ENCODE results near the gene COL5A1.

Gene COL5A1

DNA sequence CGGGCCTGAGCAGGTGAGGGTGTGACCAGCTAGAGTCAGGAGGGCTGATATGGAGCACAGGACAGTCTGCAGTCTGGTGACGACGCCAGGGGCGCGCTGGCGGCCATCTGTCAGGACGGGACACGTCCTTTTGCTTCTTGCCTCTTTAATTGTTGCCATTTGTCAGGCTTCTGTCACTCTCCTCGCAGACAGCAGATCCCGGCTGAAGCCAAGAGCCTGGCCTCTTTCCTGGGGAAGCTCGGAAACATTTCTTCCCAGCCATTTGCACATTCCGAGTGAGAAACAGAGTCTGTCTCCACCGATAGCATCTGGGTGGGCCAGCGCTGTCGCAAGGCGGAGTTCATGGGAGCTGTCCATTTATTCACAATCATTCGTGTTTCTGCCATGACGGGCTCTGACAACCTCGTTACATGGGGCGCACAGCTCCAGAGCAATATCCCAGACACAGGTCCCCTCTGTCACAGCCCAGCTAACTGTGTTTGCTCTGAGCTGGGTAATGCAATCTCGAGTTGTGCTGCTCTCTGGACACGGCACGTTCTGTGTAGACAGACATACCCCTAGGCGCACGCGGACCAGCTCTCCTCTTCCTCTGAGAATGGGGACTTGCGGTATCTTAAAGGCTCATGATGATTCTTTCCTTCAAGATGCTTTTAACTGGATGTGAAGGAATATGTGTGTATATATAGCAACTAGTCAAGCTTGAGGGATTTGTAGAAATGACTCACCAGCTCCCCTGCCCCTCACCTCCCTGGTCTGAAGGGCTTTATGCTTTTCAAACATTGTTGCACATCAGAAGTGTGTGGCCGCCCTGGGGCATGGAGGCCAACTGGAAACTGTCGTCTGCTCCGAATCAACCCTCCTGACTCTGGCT lies 133.7 kb downstream of the COL5A1 start:
- DNase-seq, result no peak

GRCh38 chr9:134776080-134776796 lies 134.6 kb downstream of the COL5A1 start:
- DNase-seq, result no peak

DNA sequence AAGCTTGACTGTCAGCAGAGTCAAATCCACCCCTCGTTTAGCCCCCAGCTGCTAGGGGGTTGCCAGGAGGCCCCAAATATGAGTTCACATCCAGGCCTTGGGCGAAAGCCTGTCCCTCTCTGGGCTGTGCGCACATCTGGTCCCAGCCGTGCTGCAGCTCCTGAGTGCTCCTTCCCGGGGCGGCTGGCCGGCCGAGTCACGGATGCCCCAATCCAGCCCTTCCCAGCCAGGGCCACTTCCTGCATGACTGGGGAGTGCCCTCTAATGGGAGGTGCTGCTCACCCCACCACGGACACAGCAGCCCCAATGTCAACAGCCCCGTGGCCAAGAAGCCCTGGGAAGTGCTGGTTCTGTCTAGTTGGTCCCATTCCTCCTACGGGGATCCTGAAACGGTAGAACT lies 135.6 kb downstream of the COL5A1 start:
- no peak for DNase-seq

GRCh38 chr9:134778156-134778555 lies 136.6 kb downstream of the COL5A1 start:
- DNase-seq, result no peak

GRCh38 chr9:134778841-134779411 lies 137.3 kb downstream of the COL5A1 start:
- DNase-seq, result no peak

- no peak for DNase-seq
Observed at GRCh38 chr9:134779640-134780039, 138.0 kb downstream of the COL5A1 start.

- DNase-seq, result no peak
Observed at GRCh38 chr9:134781591-134782302, 140.1 kb downstream of the COL5A1 start.

- no peak for DNase-seq
Observed at GRCh38 chr9:134782921-134783698, 141.5 kb downstream of the COL5A1 start.

DNA sequence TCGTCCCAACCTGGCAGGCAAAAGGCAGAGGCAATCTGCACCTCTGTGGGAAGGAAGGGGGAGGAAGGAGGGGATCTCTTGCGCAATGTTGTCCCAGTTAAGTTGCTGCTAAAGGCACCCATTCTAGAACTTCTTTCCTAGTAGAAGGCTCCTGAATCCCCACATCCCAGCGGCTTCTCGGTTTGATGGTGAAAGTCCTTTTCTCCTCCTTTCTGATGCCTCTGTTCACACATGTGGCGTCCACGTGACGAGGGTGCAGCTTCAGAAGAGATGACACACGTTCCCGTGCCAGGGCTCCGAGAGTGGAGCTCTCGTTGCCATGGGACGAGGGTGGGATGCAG lies 142.1 kb downstream of the COL5A1 start:
- DNase-seq, result no peak

DNA sequence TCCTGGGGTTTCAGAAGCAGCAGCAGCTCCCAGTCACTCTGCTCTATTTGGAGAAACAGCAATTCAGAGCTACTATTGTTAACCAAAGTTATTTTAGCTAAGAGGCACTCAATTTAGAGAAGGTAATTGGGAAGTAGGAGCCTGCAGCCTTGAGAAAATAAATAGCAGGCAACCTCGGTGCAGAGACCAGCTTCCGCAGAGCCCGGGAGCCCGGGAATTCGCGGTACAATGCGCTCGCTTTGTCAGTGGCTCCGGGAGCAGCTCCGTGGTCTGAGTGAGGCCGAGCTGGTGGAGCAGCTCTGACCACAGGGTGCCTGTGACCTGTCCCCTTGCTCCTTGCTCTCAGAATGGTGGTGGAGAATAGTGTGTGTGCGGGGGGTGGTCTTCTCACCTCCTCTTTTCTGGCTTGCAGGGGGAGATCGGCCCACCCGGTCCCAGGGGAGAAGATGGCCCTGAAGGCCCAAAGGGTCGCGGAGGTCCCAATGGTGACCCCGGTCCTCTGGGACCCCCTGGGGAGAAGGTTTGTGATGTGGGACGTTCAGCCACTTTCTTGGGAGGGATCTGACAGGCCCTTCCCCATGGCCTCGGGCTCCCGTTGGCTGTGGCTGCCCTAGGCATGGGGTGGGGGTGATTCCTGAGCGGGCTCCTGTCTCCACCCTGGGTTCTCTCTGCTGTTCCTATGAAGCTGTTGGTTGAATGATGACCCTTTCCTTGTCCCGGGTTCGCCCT lies 143.1 kb downstream of the COL5A1 start:
- DNase-seq, result no peak

DNA sequence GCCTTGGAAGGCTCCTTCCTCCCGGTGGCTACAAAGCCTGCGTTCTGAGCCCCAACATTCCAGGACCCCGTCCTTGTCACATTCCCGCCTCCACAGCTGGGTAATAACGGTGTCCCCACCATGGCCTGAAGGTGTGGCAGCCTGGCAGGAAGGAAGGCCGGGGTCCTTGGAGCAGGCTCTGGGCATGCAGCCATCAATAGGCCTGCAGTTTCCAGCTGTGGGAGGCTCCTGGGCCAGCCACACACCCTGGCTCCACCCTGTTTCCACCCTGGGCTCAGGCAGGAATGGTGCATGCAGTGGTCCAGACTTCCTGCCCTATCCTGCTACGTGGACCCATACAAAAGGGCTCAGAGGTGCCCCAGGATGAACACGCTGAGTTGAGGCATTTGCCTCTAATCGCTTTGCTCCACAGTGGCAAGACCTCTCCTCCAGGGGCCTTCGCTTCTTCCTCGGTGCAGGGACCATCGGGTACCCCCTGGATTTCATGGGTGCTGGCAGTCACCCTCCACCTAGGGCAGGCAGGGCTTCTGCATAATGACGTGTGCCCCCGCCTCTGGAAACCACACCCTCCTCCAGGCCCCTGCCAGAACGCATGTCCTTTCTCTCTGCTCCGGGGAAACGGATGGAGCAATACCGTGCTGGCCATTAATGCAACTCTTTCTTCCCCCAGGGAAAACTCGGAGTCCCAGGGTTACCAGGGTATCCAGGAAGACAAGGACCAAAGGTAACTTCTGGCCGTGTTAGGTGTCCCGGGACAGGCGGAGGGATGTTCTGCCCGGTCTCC lies 143.9 kb downstream of the COL5A1 start:
- no peak for DNase-seq

GRCh38 chr9:134787601-134788531 lies 146.3 kb downstream of the COL5A1 start:
- DNase-seq, result no peak

- DNase-seq, result no peak
Observed at GRCh38 chr9:134789168-134789567, 147.6 kb downstream of the COL5A1 start.

DNA sequence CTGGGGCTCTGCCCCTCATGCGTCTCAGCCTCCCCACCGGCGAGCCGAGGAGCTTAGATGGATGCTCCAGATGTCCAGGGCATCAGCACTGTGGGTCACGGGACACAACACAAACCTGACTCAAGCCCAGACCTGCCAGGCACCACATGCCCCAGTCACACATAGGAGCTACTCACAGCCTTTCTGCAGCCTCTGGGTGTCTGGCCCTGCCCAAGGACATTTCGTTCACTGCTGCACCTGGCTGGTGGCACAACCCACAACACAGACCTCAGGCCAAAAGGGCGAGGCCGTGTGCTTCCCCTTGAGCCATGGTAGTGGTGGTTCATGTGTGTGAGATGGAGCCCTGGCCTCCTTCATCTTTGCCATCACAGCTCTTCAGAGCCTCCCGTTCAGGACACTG lies 149.4 kb downstream of the COL5A1 start:
- DNase-seq, result no peak

- no peak for DNase-seq
Observed at GRCh38 chr9:134792627-134793026, 151.0 kb downstream of the COL5A1 start.

GRCh38 chr9:134793288-134794188 lies 151.9 kb downstream of the COL5A1 start:
- DNase-seq, result no peak

DNA sequence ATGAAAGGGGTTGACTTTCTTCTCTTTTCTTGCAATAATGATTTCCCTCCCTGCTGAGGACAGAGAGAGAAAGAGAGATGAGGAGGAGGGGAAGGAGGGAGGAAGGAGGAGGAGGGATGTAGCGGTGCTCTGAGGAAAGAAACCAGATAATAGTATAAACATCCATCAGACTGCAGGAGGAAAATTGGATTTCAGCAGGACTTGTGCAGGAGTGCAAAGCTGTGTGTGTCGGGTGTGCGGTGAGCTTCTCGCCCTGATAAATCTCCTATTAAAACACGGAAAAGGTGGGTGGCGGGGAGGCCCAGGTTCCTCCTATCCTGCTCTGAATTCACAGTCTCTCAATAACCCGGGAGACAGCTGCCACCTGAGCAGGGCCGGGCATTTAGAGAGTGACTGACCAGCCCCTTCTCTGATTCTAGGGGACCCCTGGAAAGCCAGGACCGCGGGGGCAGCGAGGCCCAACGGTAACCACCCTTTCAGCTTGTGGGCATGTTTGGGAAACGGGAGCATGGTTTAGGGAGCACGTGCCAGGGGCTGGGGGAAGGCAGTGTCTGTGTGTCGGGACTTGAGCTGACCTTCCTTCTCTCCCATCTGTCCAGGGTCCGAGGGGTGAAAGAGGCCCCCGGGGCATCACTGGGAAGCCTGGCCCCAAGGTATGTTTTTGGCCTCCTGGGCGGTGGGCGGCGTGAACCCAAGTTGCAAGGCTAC lies 153.2 kb downstream of the COL5A1 start:
- DNase-seq, result no peak

GRCh38 chr9:134795446-134795845 lies 153.8 kb downstream of the COL5A1 start:
- DNase-seq, result no peak

Measured in activated CD8-positive, alpha-beta memory T cell treated with anti-CD3 and anti-CD28 coated beads, Interleukin-2, amount 50 U/mL, for 48 hours (primary cell).